Heart left ventricle (tissue), 16 donors: ENCODE measurements around the gene MYORG. TPM values are rescaled to one million over a fixed set of nuclear protein-coding genes. Genes with fewer than 3 reads are reported as not detected.

Experiments used
- ATAC-seq, 4 donors: fragments of 200-7000 bp; cut with Tn5 transposase; one replicate each; pipeline ENCODE4 v1.9.1; 2020 to 2022; ENCODE audit warnings: moderate library complexity in 4 of 4, mild to moderate bottlenecking in 3 of 4, moderate number of reproducible peaks in 1 of 4
- DNase-seq, 5 donors: peaks; one replicate each; pipeline ENCODE4 v3.0.0-alpha.2; 2020
- H3K27ac ChIP-seq, 12 donors: fragments of 200-600 bp; sonication (generic) in 4 of 12; one replicate each; pipeline versions ENCODE4 v1.5.0 to v1.8.0; 2016 to 2022; ENCODE audit warnings: mild to moderate bottlenecking in 2 of 12
- H3K27me3 ChIP-seq, 9 donors: fragments of 200-600 bp; sonication (generic) in 2 of 9; one replicate each; pipeline versions ENCODE4 v1.5.1 to v1.8.0; 2016 to 2022; ENCODE audit warnings: mild to moderate bottlenecking in 3 of 9
- H3K36me3 ChIP-seq, 9 donors: fragments of 200-600 bp; sonication (generic) in 2 of 9; one replicate each; pipeline versions ENCODE4 v1.5.0 to v1.8.0; 2018 to 2022; ENCODE audit warnings: mild to moderate bottlenecking in 2 of 9
- H3K4me1 ChIP-seq, 12 donors: fragments of 200-600 bp; sonication (generic) in 4 of 12; one replicate each; pipeline versions ENCODE4 v1.5.0 to v1.8.0; 2016 to 2022; ENCODE audit warnings: mild to moderate bottlenecking in 3 of 12
- H3K4me3 ChIP-seq, 12 donors: fragments of 200-600 bp; sonication (generic) in 4 of 12; one replicate each; pipeline versions ENCODE4 v1.5.0 to v1.8.0; 2017 to 2022; ENCODE audit warnings: mild to moderate bottlenecking in 9 of 12, moderate library complexity in 4 of 12
- H3K9me3 ChIP-seq, 12 donors: fragments of 200-600 bp; sonication (generic) in 4 of 12; one replicate each; pipeline versions ENCODE4 v1.5.0 to v1.8.0; 2016 to 2022; ENCODE audit warnings: mild to moderate bottlenecking in 1 of 12
- POLR2A ChIP-seq, 2 donors: fragments of 450-650 bp; IDR thresholded peaks; one replicate each; pipeline ENCODE4 v1.6.1; 2017; ENCODE audit warnings: antibody characterized with exemption in 2 of 2, mild to moderate bottlenecking in 2 of 2, moderate library complexity in 2 of 2
- WGBS, 4 donors: extraction: QIAGEN DNeasy Blood & Tissue Kit in 2 of 4; methylation state at CpG; one replicate each; pipeline versions ENCODE4 v1.1.5 to v1.1.7; 2013 to 2018; 5-methylcytosine and 5-hydroxymethylcytosine counted together
- intact Hi-C, 10 donors: fragments of 100-400 bp; cut with DNase I; formaldehyde crosslinking; loops; one replicate each; pipeline versions ENCODE4 v1.11.1 to v1.14.2; 2022
- polyA plus RNA-seq, 2 donors: library from polyadenylated mRNA; stranded (reverse); fragments of 200-250 nt; gene quantifications; one replicate each; pipeline ENCODE4 v1.2.3, GENCODE V29; 2013
- total RNA-seq, 9 donors: library from RNA; depleted of rRNA in 2 of 9; stranded (reverse); fragments of >200 nt in 2 of 9; fragmentation: NEBNext Ultra II Directional in 3 of 9; extraction: Animal tissue kit (Norgen Biotek cat#: 25700) in 3 of 9; gene quantifications; one replicate each; pipeline versions ENCODE4 v1.1.0 to v1.2.4, GENCODE V29; 2016 to 2023
- TF ChIP-seq, protein P1 (sequence below), 12 donors: fragments of 200-600 bp; sonication (generic) in 4 of 12; IDR thresholded peaks; one replicate each; pipeline versions ENCODE4 v1.5.0 to v1.8.0; 2018 to 2022; ENCODE audit warnings: antibody characterized with exemption in 12 of 12, mild to moderate bottlenecking in 5 of 12
- donor health status: ischemic (EF 13 %, LVEDD 7.1; RV severe dilation, severe dysfunction).
- donor health status: healthy with polysubstance abuse.
- donor health status: DM: no; HTN: yes; CAD: no.
- donor health status: DM: no; HTN: no; CAD: no.
- donor health status: ischemic (EF 25% LVEDD 6.9; RV normal size, moderate dysfunction).
- donor health status: ischemic (EF 25% LVEDD 5.7; RV mildly dilated, moderate dysfunction).
- donor health status: healthy.
- donor health status: DM: yes; HTN: yes; CAD: no.
- donor health status: ischemic (EF 35%, LVEDD 5.7; RV mildly dilated, moderate dysfunction).
- donor health status: nonischemic (EF 11% LVEDD 7.7; RV severe dilation, severe dysfunction).
- donor health status: DM: yes; HTN: yes; CAD: no.
- donor health status: PGD.
- donor health status: ischemic (EF 29% LVEDD 5.4; RV normal size, mild dysfunction).
- donor health status: nonischemic (EF 23%, LVEDD 6.1; RV moderate dilation, normal function).

MYORG gene
- total and polyA plus RNA-seq, 11 donors, result 1.3 to 10.2 (median 6.1) TPM

- intact Hi-C loops, result loop anchor here in 3 of 10 donors (5.0 to 10.0 kb wide), 3 partner anchors 72 to 128 kb away; partner anchors contain the start of genes DNAI1 (in 1 of the 3) and FAM219A (in 1 of the 3)
- H3K4me1 ChIP-seq, result peaks cover 0 to 35% (median 14%) of the 10 kb centered on the region in 12 donors
Measured at GRCh38 chr9:34328987-34329832, 47.5 kb downstream of the MYORG start, which contains the start of the genes KIF24 and NUDT2. Gene KIF24, minus strand, starts transcription at chr9:34329268. Its CDS starts 17,922 bp downstream, at chr9:34311346. Gene NUDT2, plus strand, starts transcription at chr9:34329569. Its CDS starts 9,471 bp downstream, at chr9:34339040.

GRCh38 chr9:34328500-34328986 is 48.2 kb downstream of the MYORG start:
- intact Hi-C loops, result loop anchor here in 3 of 10 donors (5.0 to 10.0 kb wide), 3 partner anchors 71 to 129 kb away; partner anchors contain the start of genes DNAI1 (in 1 of the 3) and FAM219A (in 1 of the 3)
- peak overlapping the region in 9 of 12 donors; percentile 17 to 89 (median 60) for H3K27ac ChIP-seq

More at GRCh38 chr9:34328987-34329832, 47.5 kb downstream of the MYORG start, which contains the start of the genes KIF24 and NUDT2:
- DNase-seq, result peak; percentile 96 to 99 (median 98)
- no peaks in the 10 kb centered on the region for H3K9me3 ChIP-seq
- WGBS, 4 donors, result 0% methylated on average over 40 to 64 of the region's 64 CpGs
- peak within 1 kb of the TSS; percentile 47 to 88 (median 80) for H3K4me3 ChIP-seq
- H3K36me3 ChIP-seq, result no peaks in the 10 kb centered on the region
- ATAC-seq, result peak; percentile 97 to 98 (median 98)
- H3K27me3 ChIP-seq, result no peaks in the 10 kb centered on the region
- TF ChIP-seq, protein P1, sequence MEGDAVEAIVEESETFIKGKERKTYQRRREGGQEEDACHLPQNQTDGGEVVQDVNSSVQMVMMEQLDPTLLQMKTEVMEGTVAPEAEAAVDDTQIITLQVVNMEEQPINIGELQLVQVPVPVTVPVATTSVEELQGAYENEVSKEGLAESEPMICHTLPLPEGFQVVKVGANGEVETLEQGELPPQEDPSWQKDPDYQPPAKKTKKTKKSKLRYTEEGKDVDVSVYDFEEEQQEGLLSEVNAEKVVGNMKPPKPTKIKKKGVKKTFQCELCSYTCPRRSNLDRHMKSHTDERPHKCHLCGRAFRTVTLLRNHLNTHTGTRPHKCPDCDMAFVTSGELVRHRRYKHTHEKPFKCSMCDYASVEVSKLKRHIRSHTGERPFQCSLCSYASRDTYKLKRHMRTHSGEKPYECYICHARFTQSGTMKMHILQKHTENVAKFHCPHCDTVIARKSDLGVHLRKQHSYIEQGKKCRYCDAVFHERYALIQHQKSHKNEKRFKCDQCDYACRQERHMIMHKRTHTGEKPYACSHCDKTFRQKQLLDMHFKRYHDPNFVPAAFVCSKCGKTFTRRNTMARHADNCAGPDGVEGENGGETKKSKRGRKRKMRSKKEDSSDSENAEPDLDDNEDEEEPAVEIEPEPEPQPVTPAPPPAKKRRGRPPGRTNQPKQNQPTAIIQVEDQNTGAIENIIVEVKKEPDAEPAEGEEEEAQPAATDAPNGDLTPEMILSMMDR (IDR thresholded peaks at IDR 0.05), result peak in 4 of 12 donors; percentile 7 to 33 (median 10)
- TF ChIP-seq POLR2A (IDR thresholded peaks at IDR 0.05), result peak in 1 of 2 donors; percentile 88
- H3K27ac ChIP-seq, result peak within 1 kb of the TSS; percentile 88 to 96 (median 91)

GRCh38 chr9:34326690-34327089 is 50.0 kb downstream of the MYORG start:
- TF ChIP-seq, protein P1 (IDR thresholded peaks at IDR 0.05), result no peak
- no peak for TF ChIP-seq POLR2A (IDR thresholded peaks at IDR 0.05)
- ATAC-seq (no peak), DNase-seq (no peak)
- no peak overlapping the region for H3K27ac ChIP-seq
- H3K4me3 ChIP-seq, result no peak overlapping the region
- WGBS, 4 donors, result 72 to 90% (median 78%) methylated on average over 1 of the region's 1 CpG
- no peaks in the 10 kb centered on the region for H3K36me3 ChIP-seq
- peaks cover 0 to 27% (median 15%) of the 10 kb centered on the region in 12 donors for H3K4me1 ChIP-seq
- H3K9me3 ChIP-seq, result no peaks in the 10 kb centered on the region
- H3K27me3 ChIP-seq, result no peaks in the 10 kb centered on the region
- intact Hi-C loops, result loop anchor here in 3 of 10 donors (5.0 to 10.0 kb wide), 3 partner anchors 69 to 131 kb away; partner anchors contain the start of genes DNAI1 (in 1 of the 3) and FAM219A (in 1 of the 3)

More at GRCh38 chr9:34328500-34328986, 48.2 kb downstream of the MYORG start:
- Histone ChIP-seq H3K36me3 (no peaks in the 10 kb centered on the region), H3K27me3 (no peaks in the 10 kb centered on the region), H3K9me3 (no peaks in the 10 kb centered on the region), H3K4me3 (peak overlapping the region; percentile 40 to 88 (median 74)), H3K4me1 (peaks cover 0 to 35% (median 14%) of the 10 kb centered on the region in 12 donors)
- no peak for ATAC-seq
- TF ChIP-seq, protein P1 (IDR thresholded peaks at IDR 0.05), result no peak
- TF ChIP-seq POLR2A (IDR thresholded peaks at IDR 0.05), result no peak
- DNase-seq, result no peak
- WGBS, 4 donors, result 1 to 4% (median 3%) methylated on average over 11 of the region's 11 CpGs
